Right lobe of liver (tissue), 6 donors: ENCODE measurements around the gene SLC2A4RG. TPM values are rescaled to one million over a fixed set of nuclear protein-coding genes. Genes with fewer than 3 reads are reported as not detected.

ENCODE experiments used
- ATAC-seq, 4 donors: fragments of 200-7000 bp; cut with Tn5 transposase; one replicate each; pipeline ENCODE4 v1.9.1; 2020; ENCODE audit warnings: mild to moderate bottlenecking in 4 of 4, moderate library complexity in 4 of 4
- DNase-seq, 3 donors: peaks; one replicate each; pipeline ENCODE4 v3.0.0-alpha.2; 2020
- H3K27ac ChIP-seq, 3 donors: fragments of 200-600 bp; one replicate each; pipeline ENCODE4 v1.8.0; 2022
- H3K27me3 ChIP-seq, 2 donors: fragments of 200-600 bp; one replicate each; pipeline ENCODE4 v1.8.0; 2022
- H3K36me3 ChIP-seq, 4 donors: fragments of 200-600 bp; sonication (generic) in 1 of 4; one replicate each; pipeline versions ENCODE4 v1.5.1 to v1.8.0; 2017 to 2022; ENCODE audit warnings: control low read depth in 1 of 4
- H3K4me1 ChIP-seq, 4 donors: fragments of 200-600 bp; sonication (generic) in 1 of 4; one replicate each; pipeline versions ENCODE4 v1.5.1 to v1.8.0; 2017 to 2022; ENCODE audit warnings: control low read depth in 1 of 4
- H3K4me3 ChIP-seq, 3 donors: fragments of 200-600 bp; one replicate each; pipeline ENCODE4 v1.8.0; 2022
- H3K9me3 ChIP-seq, 4 donors: fragments of 200-600 bp; sonication (generic) in 1 of 4; one replicate each; pipeline versions ENCODE4 v1.5.1 to v1.8.0; 2017 to 2022; ENCODE audit warnings: control low read depth in 1 of 4
- POLR2A ChIP-seq: fragments of 450-650 bp; IDR thresholded peaks from one replicate; pipeline ENCODE4 v1.6.1; 2017; ENCODE audit warnings: antibody characterized with exemption, mild to moderate bottlenecking
- WGBS: methylation state at CpG from one replicate; pipeline ENCODE4 v1.1.6; 2018; ENCODE audit warnings: low coverage, low lambda C conversion rate; ENCODE audit not compliant: insufficient coverage; ENCODE audit errors: missing lambda C conversion rate; 5-methylcytosine and 5-hydroxymethylcytosine counted together
- intact Hi-C, 2 donors: fragments of 100-400 bp; cut with DNase I; formaldehyde crosslinking; loops; one replicate each; pipeline versions ENCODE4 v1.11.2 to v1.14.1; 2022
- total RNA-seq, 6 experiments: library from RNA; depleted of rRNA in 2 of 6; stranded (reverse); fragments of >200 nt in 2 of 6; fragmentation: NEBNext Ultra II Directional in 3 of 6; extraction: Animal tissue kit (Norgen Biotek cat#: 25700) in 3 of 6; gene quantifications; one replicate each; pipeline versions ENCODE4 v1.1.0 to v1.2.4, GENCODE V29; 2016 to 2023
- TF ChIP-seq, protein P1 (sequence below), 4 donors: fragments of 200-600 bp in 3 of 4; fragments of 450-650 bp in 1 of 4; IDR thresholded peaks; one replicate each; pipeline versions ENCODE4 v1.5.1 to v1.8.0; 2016 to 2022; ENCODE audit warnings: antibody characterized with exemption in 4 of 4, mild to moderate bottlenecking in 2 of 4
- donor health status: DM: no; HTN: yes; CAD: no.
- donor health status: DM: no; HTN: no; CAD: no.
- donor health status: DM: no; HTN: no; CAD: no.
- donor health status: DM: no; HTN: yes; CAD: no.
- donor health status: DM: no; HTN: yes; CAD: no.

Gene SLC2A4RG
- total RNA-seq, 6 experiments from 2014 or later, result 36.0 to 180 (median 73.8) TPM

DNA sequence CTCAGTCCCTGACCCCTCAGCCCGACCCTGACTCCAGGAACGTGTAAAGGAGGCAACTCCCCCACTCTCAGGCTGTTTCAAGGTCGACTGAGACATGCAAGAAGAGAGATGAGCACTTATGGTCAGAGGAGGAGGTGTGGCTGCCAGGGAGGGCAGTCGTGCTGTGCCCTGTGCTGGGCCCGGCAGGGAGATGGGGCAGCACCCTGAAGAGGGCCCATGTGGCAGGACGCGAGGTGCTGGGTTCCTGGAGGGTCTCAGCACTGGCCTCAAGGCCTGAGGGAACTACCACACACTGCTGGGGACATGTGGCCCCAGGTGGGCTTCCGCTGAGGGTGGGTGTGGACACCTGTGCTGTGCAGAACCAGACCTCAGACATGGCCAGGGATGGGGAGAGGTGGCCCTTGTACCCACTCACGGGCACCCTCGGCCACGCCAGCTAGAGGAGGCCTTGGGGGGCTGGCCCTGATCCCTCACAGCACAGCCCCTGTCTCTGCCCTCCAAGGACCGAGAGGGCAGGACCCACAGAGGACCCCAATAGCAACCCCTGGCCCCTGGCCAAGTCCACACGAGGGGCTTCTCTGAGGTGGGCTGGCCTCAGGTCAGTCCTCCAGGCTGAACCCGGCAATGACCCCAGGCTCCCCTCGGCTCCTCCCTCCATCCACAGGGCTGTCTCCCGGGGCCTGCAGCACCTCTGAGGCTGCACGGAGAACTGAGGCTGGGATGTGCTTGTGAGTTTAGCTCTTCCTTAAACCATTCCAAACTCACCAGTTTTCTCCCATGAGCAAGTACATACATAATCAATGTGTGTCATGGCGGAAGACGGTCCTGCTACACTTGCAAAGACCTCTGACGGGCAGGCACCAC lies 8.7 kb downstream of the SLC2A4RG start:
- H3K27ac ChIP-seq, result no peak overlapping the region
- H3K4me3 ChIP-seq, result no peak overlapping the region
- peaks cover 0 to under 1% (median 0%) of the 10 kb centered on the region in 4 donors for H3K36me3 ChIP-seq
- DNase-seq (peak in 1 of 3 donors; percentile 50), ATAC-seq (no peak)
- H3K27me3 ChIP-seq, result no peaks in the 10 kb centered on the region
- H3K9me3 ChIP-seq, result no peaks in the 10 kb centered on the region
- H3K4me1 ChIP-seq, result peaks cover 0 to 10% (median under 1%) of the 10 kb centered on the region in 4 donors
- intact Hi-C loops, result no loop called here
- 79% methylated on average over 3 of the region's 20 CpGs for WGBS
- TF ChIP-seq POLR2A, result no peak

GRCh38 chr20:63748934-63749270 lies 9.3 kb downstream of the SLC2A4RG start:
- H3K4me1 ChIP-seq, result peaks cover 0 to 4% (median 0%) of the 10 kb centered on the region in 4 donors
- TF ChIP-seq, protein P1, sequence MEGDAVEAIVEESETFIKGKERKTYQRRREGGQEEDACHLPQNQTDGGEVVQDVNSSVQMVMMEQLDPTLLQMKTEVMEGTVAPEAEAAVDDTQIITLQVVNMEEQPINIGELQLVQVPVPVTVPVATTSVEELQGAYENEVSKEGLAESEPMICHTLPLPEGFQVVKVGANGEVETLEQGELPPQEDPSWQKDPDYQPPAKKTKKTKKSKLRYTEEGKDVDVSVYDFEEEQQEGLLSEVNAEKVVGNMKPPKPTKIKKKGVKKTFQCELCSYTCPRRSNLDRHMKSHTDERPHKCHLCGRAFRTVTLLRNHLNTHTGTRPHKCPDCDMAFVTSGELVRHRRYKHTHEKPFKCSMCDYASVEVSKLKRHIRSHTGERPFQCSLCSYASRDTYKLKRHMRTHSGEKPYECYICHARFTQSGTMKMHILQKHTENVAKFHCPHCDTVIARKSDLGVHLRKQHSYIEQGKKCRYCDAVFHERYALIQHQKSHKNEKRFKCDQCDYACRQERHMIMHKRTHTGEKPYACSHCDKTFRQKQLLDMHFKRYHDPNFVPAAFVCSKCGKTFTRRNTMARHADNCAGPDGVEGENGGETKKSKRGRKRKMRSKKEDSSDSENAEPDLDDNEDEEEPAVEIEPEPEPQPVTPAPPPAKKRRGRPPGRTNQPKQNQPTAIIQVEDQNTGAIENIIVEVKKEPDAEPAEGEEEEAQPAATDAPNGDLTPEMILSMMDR (IDR thresholded peaks at IDR 0.05), result no peak
- no peak for TF ChIP-seq POLR2A
- no peaks in the 10 kb centered on the region for H3K36me3 ChIP-seq
- no peaks in the 10 kb centered on the region for H3K9me3 ChIP-seq
- H3K4me3 ChIP-seq, result no peak overlapping the region
- no peaks in the 10 kb centered on the region for H3K27me3 ChIP-seq
- peak in 1 of 3 donors; percentile 50 for DNase-seq
- WGBS, result 90% methylated on average over 10 of the region's 11 CpGs
- intact Hi-C loops, result no loop called here
- H3K27ac ChIP-seq, result no peak overlapping the region
- no peak for ATAC-seq

- DNase-seq, result peak in 1 of 3 donors; percentile 45
- Histone ChIP-seq H3K9me3 (no peaks in the 10 kb centered on the region), H3K4me3 (no peak overlapping the region), H3K4me1 (no peaks in the 10 kb centered on the region), H3K36me3 (no peaks in the 10 kb centered on the region), H3K27ac (no peak overlapping the region), H3K27me3 (no peaks in the 10 kb centered on the region)
- TF ChIP-seq POLR2A, result no peak
- TF ChIP-seq, protein P1 (IDR thresholded peaks at IDR 0.05), result no peak
- 84% methylated on average over 7 of the region's 16 CpGs for WGBS
- intact Hi-C loops, result no loop called here
- ATAC-seq, result no peak
Measured at GRCh38 chr20:63749597-63750508, 10.3 kb downstream of the SLC2A4RG start.

DNA sequence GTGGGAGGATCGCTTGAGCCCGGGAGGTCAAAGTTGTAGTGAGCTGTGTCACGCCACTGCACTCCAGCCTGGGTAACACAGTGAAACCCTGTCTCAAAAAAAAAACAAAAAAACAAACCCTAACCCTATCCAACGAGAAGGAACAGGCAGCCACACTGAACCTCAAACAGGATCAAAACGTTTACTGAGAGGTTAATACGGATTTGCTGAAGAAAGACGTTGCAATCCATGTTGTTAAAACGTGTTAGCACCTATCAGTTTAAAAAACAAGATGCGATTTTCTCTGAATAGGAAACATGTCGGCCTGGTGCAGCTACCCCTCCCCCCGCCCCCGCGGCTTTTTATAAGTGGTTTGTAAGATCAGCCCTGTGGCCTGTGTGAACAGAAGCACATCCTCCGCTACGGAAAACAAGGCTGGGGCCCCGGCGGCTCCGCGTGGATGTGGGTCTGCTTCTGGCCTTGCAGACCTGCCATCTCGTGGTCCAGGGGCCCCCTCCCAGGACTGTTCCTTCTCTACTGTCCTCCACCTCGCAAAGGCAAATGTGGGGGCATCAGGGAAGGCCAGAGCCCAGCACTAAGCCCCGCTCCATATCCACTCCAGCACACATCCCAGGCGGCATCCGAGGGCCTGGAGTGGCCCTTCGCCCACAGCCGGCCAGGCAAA lies 11.4 kb downstream of the SLC2A4RG start:
- Histone ChIP-seq H3K4me1 (no peaks in the 10 kb centered on the region), H3K27ac (no peak overlapping the region)

More for the DNA sequence above, 11.4 kb downstream of the SLC2A4RG start:
- Histone ChIP-seq H3K27me3 (no peaks in the 10 kb centered on the region), H3K36me3 (no peaks in the 10 kb centered on the region), H3K9me3 (no peaks in the 10 kb centered on the region), H3K4me3 (no peak overlapping the region)
- intact Hi-C loops, result no loop called here
- ATAC-seq (no peak), DNase-seq (peak in 1 of 3 donors; percentile 39)
- WGBS, result 63% methylated on average over 13 of the region's 26 CpGs
- TF ChIP-seq POLR2A, result no peak
- TF ChIP-seq, protein P1 (IDR thresholded peaks at IDR 0.05), result no peak
